ENCODE results near the gene KCTD16. TPM values are rescaled to one million over a fixed set of nuclear protein-coding genes. Genes with fewer than 3 reads are reported as not detected.

KCTD16 gene
- total and polyA plus RNA-seq, 12 donors: 0.02 to 0.42 (median 0.10) TPM; not detected in 2

GRCh38 chr5:144209361-144209760, 38.7 kb downstream of the KCTD16 start:
- DNase-seq (no peak), ATAC-seq (no peak)
- Histone ChIP-seq H3K4me1 (peaks cover 3 to 8% (median 6%) of the 10 kb centered on the region in 9 donors), H3K4me3 (no peak overlapping the region), H3K36me3 (no peaks in the 10 kb centered on the region), H3K27ac (no peak overlapping the region), H3K9me3 (no peaks in the 10 kb centered on the region), H3K27me3 (peaks cover 0 to 88% (median 56%) of the 10 kb centered on the region in 7 donors)
- intact Hi-C loops (cut with DNase I): loop anchor here (5.0 to 10.0 kb wide), 5 partner anchors 175 to 1845 kb away; no protein-coding TSS in a partner anchor
- TF ChIP-seq, protein P1, sequence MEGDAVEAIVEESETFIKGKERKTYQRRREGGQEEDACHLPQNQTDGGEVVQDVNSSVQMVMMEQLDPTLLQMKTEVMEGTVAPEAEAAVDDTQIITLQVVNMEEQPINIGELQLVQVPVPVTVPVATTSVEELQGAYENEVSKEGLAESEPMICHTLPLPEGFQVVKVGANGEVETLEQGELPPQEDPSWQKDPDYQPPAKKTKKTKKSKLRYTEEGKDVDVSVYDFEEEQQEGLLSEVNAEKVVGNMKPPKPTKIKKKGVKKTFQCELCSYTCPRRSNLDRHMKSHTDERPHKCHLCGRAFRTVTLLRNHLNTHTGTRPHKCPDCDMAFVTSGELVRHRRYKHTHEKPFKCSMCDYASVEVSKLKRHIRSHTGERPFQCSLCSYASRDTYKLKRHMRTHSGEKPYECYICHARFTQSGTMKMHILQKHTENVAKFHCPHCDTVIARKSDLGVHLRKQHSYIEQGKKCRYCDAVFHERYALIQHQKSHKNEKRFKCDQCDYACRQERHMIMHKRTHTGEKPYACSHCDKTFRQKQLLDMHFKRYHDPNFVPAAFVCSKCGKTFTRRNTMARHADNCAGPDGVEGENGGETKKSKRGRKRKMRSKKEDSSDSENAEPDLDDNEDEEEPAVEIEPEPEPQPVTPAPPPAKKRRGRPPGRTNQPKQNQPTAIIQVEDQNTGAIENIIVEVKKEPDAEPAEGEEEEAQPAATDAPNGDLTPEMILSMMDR (IDR thresholded peaks at IDR 0.05): no peak
- 80 to 88% methylated on average over 4 of the region's 4 CpGs for WGBS, 2 donors

DNA sequence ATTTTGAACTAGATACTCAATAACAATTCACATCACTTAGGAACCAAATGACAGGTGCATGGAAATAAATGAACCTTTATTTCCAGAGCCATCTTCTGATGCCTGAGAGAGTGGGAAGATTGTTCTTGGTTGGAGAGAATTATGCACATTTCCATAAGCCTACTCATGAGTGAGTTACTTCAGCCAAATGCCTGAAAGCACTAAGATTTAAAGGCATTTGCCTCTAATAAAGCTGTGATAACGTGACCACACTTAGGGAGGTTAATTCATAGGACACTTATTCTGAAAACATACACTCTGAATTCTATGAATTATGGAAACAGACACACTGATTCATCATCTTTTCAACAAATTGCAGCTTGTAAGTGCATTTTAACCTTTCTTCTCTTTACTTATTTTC, 40.0 kb downstream of the KCTD16 start:
- DNase-seq (no peak), ATAC-seq (no peak)
- Histone ChIP-seq H3K9me3 (no peaks in the 10 kb centered on the region), H3K4me3 (no peak overlapping the region), H3K27me3 (peaks cover 0 to 75% (median 46%) of the 10 kb centered on the region in 7 donors), H3K27ac (no peak overlapping the region), H3K4me1 (no peaks in the 10 kb centered on the region), H3K36me3 (no peaks in the 10 kb centered on the region)
- TF ChIP-seq, protein P1 (IDR thresholded peaks at IDR 0.05): no peak
- intact Hi-C loops (cut with DNase I): no loop called here
- WGBS, 2 donors: 69 to 76% methylated on average over 1 of the region's 1 CpG

GRCh38 chr5:144219869-144220268, 49.2 kb downstream of the KCTD16 start:
- no peak overlapping the region for H3K27ac ChIP-seq
- H3K4me3 ChIP-seq: no peak overlapping the region
- DNase-seq (no peak), ATAC-seq (no peak)
- no peaks in the 10 kb centered on the region for H3K36me3 ChIP-seq
- H3K4me1 ChIP-seq: no peaks in the 10 kb centered on the region
- 74 to 78% methylated on average over 3 of the region's 3 CpGs for WGBS, 2 donors
- TF ChIP-seq, protein P1 (IDR thresholded peaks at IDR 0.05): no peak
- intact Hi-C loops (cut with DNase I): no loop called here
- no peaks in the 10 kb centered on the region for H3K9me3 ChIP-seq
- peaks cover 0 to 6% (median 0%) of the 10 kb centered on the region in 7 donors for H3K27me3 ChIP-seq

- 79 to 80% methylated on average over 2 of the region's 2 CpGs for WGBS, 2 donors
- no peak overlapping the region for H3K4me3 ChIP-seq
- DNase-seq (no peak), ATAC-seq (no peak)
- H3K27ac ChIP-seq: no peak overlapping the region
- TF ChIP-seq, protein P1 (IDR thresholded peaks at IDR 0.05): no peak
- H3K9me3 ChIP-seq: no peaks in the 10 kb centered on the region
- H3K27me3 ChIP-seq: peaks cover 0 to 16% (median 0%) of the 10 kb centered on the region in 7 donors
- no peaks in the 10 kb centered on the region for H3K36me3 ChIP-seq
- intact Hi-C loops (cut with DNase I): no loop called here
- H3K4me1 ChIP-seq: no peaks in the 10 kb centered on the region
Measured at GRCh38 chr5:144227363-144227999, 56.8 kb downstream of the KCTD16 start.

All from heart right ventricle (tissue), 16 donors.